HEK293 (cell line): Measurements from ENCODE around the gene PLEKHH3.

Experiments used
- KLF9 ChIP-seq: fragments of 450-650 bp; formaldehyde crosslinking; IDR thresholded peaks from 2 replicates; pipeline ENCODE4 v1.5.1; 2016; ENCODE audit warnings: missing biosample characterization, missing genetic modification characterization, low read depth
- REST ChIP-seq: fragments of 450-650 bp; formaldehyde crosslinking; IDR thresholded peaks from 2 replicates; pipeline ENCODE4 v1.5.1; 2016; ENCODE audit warnings: missing biosample characterization, missing genetic modification characterization
- TCF7L2 ChIP-seq: IDR thresholded peaks from 2 replicates; pipeline ENCODE4 v1.6.1; 2011; ENCODE audit warnings: low read depth, mild to moderate bottlenecking, inconsistent platforms, low read length, moderate library complexity, borderline replicate concordance
- ZBTB48 ChIP-seq: fragments of 450-650 bp; formaldehyde crosslinking; IDR thresholded peaks from 2 replicates; pipeline ENCODE4 v1.5.1; 2016; ENCODE audit warnings: missing biosample characterization, missing genetic modification characterization
- ZNF184 ChIP-seq: fragments of 450-650 bp; IDR thresholded peaks from 2 replicates; pipeline ENCODE4 v1.5.1; 2018; ENCODE audit warnings: missing biosample characterization, mild to moderate bottlenecking, missing genetic modification characterization
- ZNF24 ChIP-seq: fragments of 450-650 bp; formaldehyde crosslinking; IDR thresholded peaks from 2 replicates; pipeline ENCODE4 v1.5.1; 2016; ENCODE audit warnings: missing biosample characterization, missing genetic modification characterization
- ZNF274 ChIP-seq, 2 experiments: fragments of 200-500 bp in 1 of 2; fragments of 450-650 bp in 1 of 2; sonication (Bioruptor generic) in 1 of 2; formaldehyde crosslinking in 1 of 2; IDR thresholded peaks; 2 replicates each; pipeline versions ENCODE4 v1.5.1 to v1.6.1; 2014 to 2016; ENCODE audit warnings: borderline replicate concordance in 1 of 2, inconsistent platforms in 1 of 2, low read length in 1 of 2, missing biosample characterization in 1 of 2, missing genetic modification characterization in 1 of 2
- ZNF335 ChIP-seq: fragments of 450-650 bp; formaldehyde crosslinking; conservative IDR thresholded peaks from 2 replicates; pipeline ENCODE4 v1.5.1; 2016; ENCODE audit warnings: missing biosample characterization, missing genetic modification characterization
- ZNF670 ChIP-seq: fragments of 450-650 bp; formaldehyde crosslinking; IDR thresholded peaks from 2 replicates; pipeline ENCODE4 v1.5.1; 2016; ENCODE audit warnings: missing biosample characterization, missing genetic modification characterization, low read depth
- ZNF76 ChIP-seq: fragments of 450-650 bp; formaldehyde crosslinking; IDR thresholded peaks from 2 replicates; pipeline ENCODE4; 2016; ENCODE audit warnings: low read depth, missing biosample characterization, missing genetic modification characterization, borderline replicate concordance
- TF ChIP-seq, protein P1 (sequence below): fragments of 450-650 bp; IDR thresholded peaks from 2 replicates; pipeline ENCODE4 v1.5.1; 2018; ENCODE audit warnings: missing biosample characterization, missing genetic modification characterization
- TF ChIP-seq, protein P2 (sequence below): fragments of 450-650 bp; formaldehyde crosslinking; IDR thresholded peaks from 2 replicates; pipeline ENCODE4 v1.5.1; 2016; ENCODE audit warnings: missing biosample characterization, missing genetic modification characterization

DNA sequence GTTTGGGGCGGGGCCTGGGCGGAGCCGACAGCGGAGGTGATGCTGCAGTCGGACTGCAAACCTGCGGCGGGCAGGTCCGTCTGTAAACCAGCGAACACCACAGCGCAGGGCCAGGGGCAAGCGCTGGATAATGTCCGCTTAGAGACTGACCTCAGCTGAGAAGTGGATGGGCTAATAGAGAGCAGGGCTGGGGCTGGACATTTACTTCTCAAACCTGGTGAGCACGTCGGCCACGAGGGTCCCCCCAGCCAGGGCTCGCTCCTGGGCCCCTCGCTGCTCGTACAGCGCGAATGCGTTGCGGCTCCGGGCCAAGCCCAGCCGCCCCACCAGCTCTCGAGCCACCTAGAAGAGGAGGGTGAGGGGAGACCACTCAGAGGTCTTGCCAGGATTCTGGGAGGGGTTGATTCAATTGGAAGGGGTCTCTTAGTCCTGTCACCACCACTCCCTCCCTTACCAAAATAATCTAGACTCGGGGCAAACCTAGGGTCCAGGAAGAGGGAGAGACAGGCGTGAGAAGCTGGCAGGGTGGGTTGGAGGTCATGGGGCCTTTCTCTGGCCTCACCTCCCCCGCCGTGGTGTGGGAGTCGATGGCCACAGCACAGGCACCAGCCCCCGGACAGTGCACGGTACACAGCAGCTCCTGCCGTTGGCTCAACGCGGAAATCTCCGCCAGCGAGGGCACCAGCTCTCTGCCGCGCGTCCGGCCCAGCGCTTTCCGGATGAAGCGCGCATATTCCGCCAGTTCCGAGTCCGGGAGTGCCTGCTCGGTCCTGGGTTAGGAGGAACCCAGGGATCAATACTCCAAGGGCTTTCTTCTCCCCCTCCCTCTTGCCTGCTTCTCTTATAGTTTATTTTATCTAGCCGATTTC lies 5.8 kb downstream of the PLEKHH3 start:
- TF ChIP-seq ZNF670 (tag by site-specific recombination) (no peak), ZBTB48 (tag by site-specific recombination) (no peak), ZNF24 (tag by site-specific recombination) (no peak), ZNF335 (no peak), ZNF184 (no peak), REST (tag by site-specific recombination) (no peak), ZNF274 (IDR thresholded peaks at IDR 0.05; ENCODE audit: low read length) (no peak), ZNF274 (tag by site-specific recombination; IDR thresholded peaks at IDR 0.05; ENCODE audit: borderline replicate concordance) (no peak), KLF9 (tag by site-specific recombination) (no peak), TCF7L2 (no peak), ZNF76 (tag by site-specific recombination) (no peak)
- TF ChIP-seq, protein P1, sequence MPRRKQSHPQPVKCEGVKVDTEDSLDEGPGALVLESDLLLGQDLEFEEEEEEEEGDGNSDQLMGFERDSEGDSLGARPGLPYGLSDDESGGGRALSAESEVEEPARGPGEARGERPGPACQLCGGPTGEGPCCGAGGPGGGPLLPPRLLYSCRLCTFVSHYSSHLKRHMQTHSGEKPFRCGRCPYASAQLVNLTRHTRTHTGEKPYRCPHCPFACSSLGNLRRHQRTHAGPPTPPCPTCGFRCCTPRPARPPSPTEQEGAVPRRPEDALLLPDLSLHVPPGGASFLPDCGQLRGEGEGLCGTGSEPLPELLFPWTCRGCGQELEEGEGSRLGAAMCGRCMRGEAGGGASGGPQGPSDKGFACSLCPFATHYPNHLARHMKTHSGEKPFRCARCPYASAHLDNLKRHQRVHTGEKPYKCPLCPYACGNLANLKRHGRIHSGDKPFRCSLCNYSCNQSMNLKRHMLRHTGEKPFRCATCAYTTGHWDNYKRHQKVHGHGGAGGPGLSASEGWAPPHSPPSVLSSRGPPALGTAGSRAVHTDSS (tag by site-specific recombination), result no peak
- TF ChIP-seq, protein P2, sequence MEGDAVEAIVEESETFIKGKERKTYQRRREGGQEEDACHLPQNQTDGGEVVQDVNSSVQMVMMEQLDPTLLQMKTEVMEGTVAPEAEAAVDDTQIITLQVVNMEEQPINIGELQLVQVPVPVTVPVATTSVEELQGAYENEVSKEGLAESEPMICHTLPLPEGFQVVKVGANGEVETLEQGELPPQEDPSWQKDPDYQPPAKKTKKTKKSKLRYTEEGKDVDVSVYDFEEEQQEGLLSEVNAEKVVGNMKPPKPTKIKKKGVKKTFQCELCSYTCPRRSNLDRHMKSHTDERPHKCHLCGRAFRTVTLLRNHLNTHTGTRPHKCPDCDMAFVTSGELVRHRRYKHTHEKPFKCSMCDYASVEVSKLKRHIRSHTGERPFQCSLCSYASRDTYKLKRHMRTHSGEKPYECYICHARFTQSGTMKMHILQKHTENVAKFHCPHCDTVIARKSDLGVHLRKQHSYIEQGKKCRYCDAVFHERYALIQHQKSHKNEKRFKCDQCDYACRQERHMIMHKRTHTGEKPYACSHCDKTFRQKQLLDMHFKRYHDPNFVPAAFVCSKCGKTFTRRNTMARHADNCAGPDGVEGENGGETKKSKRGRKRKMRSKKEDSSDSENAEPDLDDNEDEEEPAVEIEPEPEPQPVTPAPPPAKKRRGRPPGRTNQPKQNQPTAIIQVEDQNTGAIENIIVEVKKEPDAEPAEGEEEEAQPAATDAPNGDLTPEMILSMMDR (tag by site-specific recombination), result no peak
